ENCODE measurements around the gene TACR1. TPM values are rescaled to one million over a fixed set of nuclear protein-coding genes. Genes with fewer than 3 reads are reported as not detected.
A peak's percentile ranks its signal among the peaks of the same experiment; 100 is the strongest.

Gene TACR1
- total RNA-seq, 2 experiments from 2014 or later = not detected

Small RNAs within 50 kb of the gene (microRNA-seq; reads per million reads assigned to microRNA genes)
- gene MIR5000 (ENCODE audit: borderline microRNAs expressed, borderline replicate concordance) = 2.3 reads per million, percentile 7 among the genes with 10 or more reads in this experiment

Other genes with a start within 250 kb of the TACR1 start
- 10 to 100 TPM; 35.5 to 39.5 TPM for gene POLE4, start 240.9 kb downstream of the TACR1 start, total RNA-seq